K562 (cell line): ENCODE measurements around the gene PRCD. TPM values are rescaled to one million over a fixed set of nuclear protein-coding genes. Genes with fewer than 3 reads are reported as not detected.

Experiments
- ATAC-seq: fragments of 200-7000 bp; cut with Tn5 transposase; 3 replicates; pipeline ENCODE4 v1.9.1; 2020; ENCODE audit warnings: moderate library complexity
- BruUV-seq: library from RNA; stranded (reverse); fragments of 400-500 nt; replicated peaks from 2 replicates; lab custom pipeline; 2021; lab: Mats Ljungman, UMichigan
- CTCF ChIA-PET: fragments of 300-600 bp; formaldehyde crosslinking; extraction: SDS; loops from one replicate; lab custom pipeline; 2021; ENCODE audit warnings: low intra/inter-chr PET ratio; lab: Yijun Ruan, JAX
- POLR2A ChIA-PET: fragments of 300-600, 350-650 bp; sonication (Branson Sonifier 250); formaldehyde crosslinking; extraction: SDS; loops from one replicate; lab custom pipeline; 2021; ENCODE audit warnings: antibody characterized with exemption, inconsistent platforms; lab: Yijun Ruan, JAX
- DNase-seq, 4 experiments: peaks; one replicate each; pipeline versions ENCODE4 v3.0.0 to v3.0.0-alpha.2; 2011 to 2018; ENCODE audit warnings: low spot score in 3 of 4, mixed read lengths in 3 of 4; ENCODE audit errors: extremely low read depth in 1 of 4
- FAIRE-seq: peaks from 2 replicates; lab custom pipeline; 2011; peaks lifted over from hg19 to GRCh38; lab: Jason Lieb, UNC
- H2AFZ ChIP-seq: 2 replicates; pipeline ENCODE4 v1.6.0; 2011; ENCODE audit warnings: low read depth, low read length, control low read depth, inconsistent platforms
- H3K27ac ChIP-seq: fragments of 200-600 bp; 3 replicates; pipeline ENCODE4 v1.8.0; 2011; ENCODE audit warnings: low read depth, mild to moderate bottlenecking, control low read depth, inconsistent platforms, low read length, moderate library complexity, mixed read lengths; ENCODE audit errors: extremely low read depth
- H3K27me3 ChIP-seq, 2 experiments: fragments of 300-600 bp in 1 of 2; 2 replicates in 1 of 2; 3 replicates in 1 of 2; pipeline versions ENCODE4 v1.6.0 to v1.8.0; 2011; ENCODE audit warnings: inconsistent platforms in 2 of 2, low read length in 2 of 2, mild to moderate bottlenecking in 1 of 2, mixed read lengths in 1 of 2, moderate library complexity in 1 of 2; ENCODE audit not compliant: control insufficient read depth in 2 of 2, insufficient read depth in 2 of 2
- H3K36me3 ChIP-seq: fragments of 300-600 bp; 3 replicates; pipeline ENCODE4 v1.8.0; 2011; ENCODE audit warnings: mild to moderate bottlenecking, low read length, inconsistent platforms; ENCODE audit not compliant: control insufficient read depth, insufficient read depth
- H3K4me1 ChIP-seq, 2 experiments: fragments of 200-600 bp in 1 of 2; replicated peaks in 1 of 2; 2 replicates in 1 of 2; 3 replicates in 1 of 2; pipeline versions ENCODE4 v1.5.1 to v1.8.0; 2011; ENCODE audit warnings: inconsistent platforms in 2 of 2, low read length in 2 of 2, mild to moderate bottlenecking in 1 of 2, mixed read lengths in 1 of 2, moderate library complexity in 1 of 2; ENCODE audit not compliant: control insufficient read depth in 2 of 2, insufficient read depth in 2 of 2
- H3K4me2 ChIP-seq: 2 replicates; pipeline ENCODE4 v1.6.1; 2011; ENCODE audit warnings: low read length, control low read depth, inconsistent platforms, mixed read lengths; ENCODE audit not compliant: insufficient read depth
- H3K4me3 ChIP-seq: fragments of 200-600 bp; sonication (generic), shearing (Covaris generic); 2 replicates; pipeline ENCODE4 v1.5.1; 2016; ENCODE audit warnings: control low read depth, inconsistent platforms
- H3K79me2 ChIP-seq: fragments of 200-600 bp; 3 replicates; pipeline ENCODE4 v1.8.0; 2011; ENCODE audit warnings: low read length, inconsistent platforms; ENCODE audit not compliant: control insufficient read depth, insufficient read depth
- H3K9ac ChIP-seq, 2 experiments: 2 replicates each; pipeline versions ENCODE4 v1.6.0 to v1.6.1; 2011; ENCODE audit warnings: low read depth in 2 of 2, low read length in 2 of 2, control low read depth in 1 of 2, inconsistent platforms in 1 of 2, mild to moderate bottlenecking in 1 of 2, mixed read lengths in 1 of 2; ENCODE audit not compliant: insufficient read depth in 1 of 2
- H3K9me1 ChIP-seq: one replicate; pipeline ENCODE4 v1.6.0; 2011; ENCODE audit warnings: inconsistent platforms, mild to moderate bottlenecking, low read length, moderate library complexity; ENCODE audit not compliant: control insufficient read depth, insufficient read depth
- H3K9me3 ChIP-seq: replicated peaks from 2 replicates; pipeline ENCODE4 v1.5.1; 2011; ENCODE audit warnings: low read depth, low read length, inconsistent platforms; ENCODE audit not compliant: control insufficient read depth, insufficient read depth
- H4K20me1 ChIP-seq: replicated peaks from 2 replicates; pipeline ENCODE4 v1.6.1; 2011; ENCODE audit warnings: low read length, inconsistent platforms, mixed read lengths; ENCODE audit not compliant: control insufficient read depth, insufficient read depth
- ATF3 ChIP-seq, 2 experiments: fragments of 450-650 bp in 1 of 2; sonication (generic) in 1 of 2; formaldehyde crosslinking in 1 of 2; IDR thresholded peaks in 1 of 2; conservative IDR thresholded peaks in 1 of 2; 2 replicates each; pipeline versions ENCODE4 v1.6.1 to v1.8.1; 2016 to 2023; ENCODE audit warnings: mild to moderate bottlenecking in 2 of 2, moderate library complexity in 2 of 2, inconsistent platforms in 1 of 2, missing genetic modification reagents in 1 of 2
- BHLHE40 ChIP-seq: IDR thresholded peaks from 2 replicates; pipeline ENCODE4 v1.6.1; 2011; ENCODE audit warnings: low read length, improper control_type of control experiment
- BRCA1 ChIP-seq, 2 experiments: fragments of 450-650 bp in 1 of 2; sonication (generic) in 1 of 2; formaldehyde crosslinking in 1 of 2; IDR thresholded peaks; 2 replicates each; pipeline versions ENCODE4 v1.5.0 to v1.6.1; 2017 to 2020; ENCODE audit warnings: mild to moderate bottlenecking in 1 of 2, missing genetic modification reagents in 1 of 2
- ELK1 ChIP-seq: sonication (generic); formaldehyde crosslinking; IDR thresholded peaks from 2 replicates; pipeline ENCODE4 v1.8.1; 2022; ENCODE audit warnings: missing genetic modification reagents
- HDAC1 ChIP-seq, 2 experiments: fragments of 450-650 bp; IDR thresholded peaks; 2 replicates each; pipeline ENCODE4 v1.6.1; 2016 to 2017; ENCODE audit warnings: inconsistent platforms in 1 of 2, mild to moderate bottlenecking in 1 of 2, moderate library complexity in 1 of 2
- HNRNPLL ChIP-seq: fragments of 200-400 bp; formaldehyde crosslinking; IDR thresholded peaks from 2 replicates; pipeline ENCODE4 v1.6.1; 2017; ENCODE audit warnings: low read length, low read depth, mild to moderate bottlenecking; ENCODE audit not compliant: poor library complexity, severe bottlenecking
- MIER1 ChIP-seq: fragments of 450-650 bp; IDR thresholded peaks from 2 replicates; pipeline ENCODE4 v1.6.1; 2016; ENCODE audit warnings: antibody characterized with exemption, mild to moderate bottlenecking, low read depth
- NR3C1 ChIP-seq: sonication (generic); formaldehyde crosslinking; IDR thresholded peaks from 2 replicates; pipeline ENCODE4 v1.8.1; 2022; ENCODE audit warnings: missing genetic modification reagents
- STAG1 ChIP-seq: sonication (generic); formaldehyde crosslinking; IDR thresholded peaks from 2 replicates; pipeline ENCODE4 v1.5.0; 2020; ENCODE audit warnings: missing genetic modification reagents, borderline replicate concordance
- USF1 ChIP-seq: sonication (generic); formaldehyde crosslinking; IDR thresholded peaks from 2 replicates; pipeline ENCODE4 v1.9.0; 2022; ENCODE audit warnings: mild to moderate bottlenecking, missing genetic modification reagents
- ZNF263 ChIP-seq: sonication (generic); formaldehyde crosslinking; IDR thresholded peaks from 2 replicates; pipeline ENCODE4 v1.8.0; 2022; ENCODE audit warnings: mild to moderate bottlenecking, missing genetic modification reagents, borderline replicate concordance
- ZNF740 ChIP-seq, 3 experiments: fragments of 200-800 bp in 1 of 3; sonication (Bioruptor generic) in 1 of 3; sonication (generic) in 1 of 3; formaldehyde crosslinking in 1 of 3; IDR thresholded peaks; 2 replicates each; pipeline versions ENCODE4 v1.6.1 to v1.8.0; 2016 to 2022; ENCODE audit warnings: mild to moderate bottlenecking in 2 of 3, missing compliant biosample characterization in 2 of 3, missing genetic modification characterization in 2 of 3, missing genetic modification reagents in 1 of 3
- WGBS: fragments of 100-300 bp; shearing (Covaris generic); methylation state at CpG from one replicate; pipeline ENCODE4 v1.1.6; 2016; ENCODE audit warnings: low coverage, mixed read lengths; ENCODE audit not compliant: insufficient coverage; ENCODE audit errors: missing lambda C conversion rate; 5-methylcytosine and 5-hydroxymethylcytosine counted together
- in situ Hi-C: fragments of 300-500 bp; cut with MboI; formaldehyde crosslinking; loops from 4 replicates; pipeline ENCODE4 v1.15.0; 2018; ENCODE audit warnings: inconsistent platforms, mixed read lengths
- intact Hi-C: fragments of 100-400 bp; cut with micrococcal nuclease; formaldehyde crosslinking; loops from 2 replicates; pipeline ENCODE4 v1.14.2; 2022
- polyA plus RNA-seq, 8 experiments: library from polyadenylated mRNA; depleted of rRNA in 4 of 8; stranded (reverse) in 5 of 8; unstranded in 3 of 8; fragments of >200 nt; fragmentation: Nextera tagmentation in 2 of 8; fragmentation: Illumina TruSeq in 1 of 8; extraction: Ambion mirVana in 2 of 8; extraction: Trizol in 1 of 8; gene quantifications; 2 replicates each; pipeline versions ENCODE4 v1.2.1 to v1.2.3, GENCODE V29; 2011 to 2014; ENCODE audit warnings: inconsistent platforms in 1 of 8, missing spikeins in 1 of 8
- total RNA-seq, 7 experiments: library from RNA; depleted of rRNA in 6 of 7; stranded (reverse); fragments of >200 nt in 6 of 7; fragmentation: Illumina TruSeq in 2 of 7; extraction: Trizol in 2 of 7; gene quantifications; 2 replicates each; pipeline versions ENCODE4 v1.2.1 to v1.2.3, GENCODE V29; 2011 to 2021; ENCODE audit warnings: low replicate concordance in 1 of 7

Gene PRCD
- total and polyA plus RNA-seq, 9 of the 15 experiments (the other 6 are each of a cell fraction or from before 2014, with no cell fraction given): 0.20 to 0.25 (median 0.21) TPM; not detected in 6

- TF ChIP-seq ZNF740 (CRISPR knock-in tag; IDR thresholded peaks at IDR 0.05) (no peak), ZNF740 (tag; IDR thresholded peaks at IDR 0.05) (no peak)
Measured at GRCh38 chr17:76504117-76504516, 35.7 kb upstream of the PRCD start (continued).

GRCh38 chr17:76506408-76507345 lies 33.2 kb upstream of the PRCD start:
- H3K36me3 ChIP-seq: no peaks in the 10 kb centered on the region
- peak overlapping the region; percentile 40; the same call in 1 of the 2 replicates for H3K4me2 ChIP-seq
- ChIA-PET CTCF (interaction anchor here (0.6 to 5.2 kb wide), 10 partner anchors 24 to 203 kb away, joined by 3 to 100 read pairs (median 4); partner anchors contain the start of gene AANAT), POLR2A (interaction anchor here (0.6 to 1.7 kb wide), 9 partner anchors 9 to 332 kb away, joined by 3 to 8 read pairs (median 3); no protein-coding TSS in a partner anchor)
- FAIRE-seq: peak; percentile 82
- ATAC-seq: peak; percentile 87
- no peak overlapping the region for H3K4me3 ChIP-seq
- H3K9me3 ChIP-seq: no peaks in the 10 kb centered on the region
- H3K79me2 ChIP-seq: no peaks in the 10 kb centered on the region
- H3K9me1 ChIP-seq: no peaks in the 10 kb centered on the region
- no TSS peak for BruUV-seq
- peak overlapping the region; percentile 99 for H2AFZ ChIP-seq
- no peak overlapping the region for H3K27ac ChIP-seq
- WGBS: 15% methylated on average over 24 of the region's 24 CpGs
- intact Hi-C loops (loop anchor here (1.0 to 5.0 kb wide), 5 partner anchors 40 to 204 kb away; no protein-coding TSS in a partner anchor), in situ Hi-C loops (loop anchor here (5.0 kb wide), 3 partner anchors 39 to 204 kb away; partner anchors contain the start of gene AANAT)
- DNase-seq: peak; percentile 84 to 86 (median 84)
- peak overlapping the region; percentile 35 to 89; a peak in 3 of 4 replicates for H3K9ac ChIP-seq
- peaks cover 16 to 17% of the 10 kb centered on the region in 2 experiments; a peak in 4 of 5 replicates for H3K4me1 ChIP-seq
- no peaks in the 10 kb centered on the region for H4K20me1 ChIP-seq
- H3K27me3 ChIP-seq: no peaks in the 10 kb centered on the region
- no peak for TF ChIP-seq NR3C1 (CRISPR knock-in tag)
- 0 out of 2 replicates have a peak, but pooled peaks have one; percentile 10 for TF ChIP-seq BHLHE40
- TF ChIP-seq ZNF263 (CRISPR knock-in tag): peak; percentile 89
- TF ChIP-seq BRCA1 (IDR thresholded peaks at IDR 0.05): no peak
- 0 out of 2 replicates have a peak, but pooled peaks have one; percentile 57 for TF ChIP-seq BRCA1 (CRISPR knock-in tag; IDR thresholded peaks at IDR 0.05)
- no peak for TF ChIP-seq MIER1
- TF ChIP-seq STAG1 (CRISPR knock-in tag): peak; percentile 91
- TF ChIP-seq HDAC1 (IDR thresholded peaks at IDR 0.05): peak in 1 of 2 experiments; percentile 19; a peak in 1 of 4 replicates
- TF ChIP-seq HNRNPLL: no peak
- no peak for TF ChIP-seq ELK1 (CRISPR knock-in tag)
- no peak for TF ChIP-seq ATF3 (IDR thresholded peaks at IDR 0.05)
- TF ChIP-seq ATF3 (CRISPR knock-in tag; conservative IDR thresholded peaks at IDR 0.05): 0 out of 2 replicates have a peak, but pooled peaks have one; percentile 30
- peak; percentile 79 for TF ChIP-seq USF1 (CRISPR knock-in tag)
